ENCODE measurements around the gene ARSB. TPM values are rescaled to one million over a fixed set of nuclear protein-coding genes. Genes with fewer than 3 reads are reported as not detected.

ARSB gene
- total and polyA plus RNA-seq, 2 donors (not counting 1 experiment from before 2014, with no cell fraction given), result 4.6 to 9.8 TPM

GRCh38 chr5:78730300-78731094 lies 254.6 kb downstream of the ARSB start:
- Histone ChIP-seq H3K27ac (ENCODE audit: low read length in 2 of 2) (no peak overlapping the region), H3K27me3 (replicated peaks in 1 of 4; ENCODE audit: control extremely low read depth in 1 of 4, control insufficient read depth in 3 of 4, insufficient read depth in 4 of 4, low read length in 3 of 4) (no peaks in the 10 kb centered on the region), H2AFZ (ENCODE audit: insufficient read depth, low read depth, low read length, poor library complexity, severe bottlenecking) (no peak overlapping the region), H3K4me1 (ENCODE audit: control insufficient read depth in 2 of 2, insufficient read depth in 2 of 2, low read length in 2 of 2) (peaks cover 57 to 61% of the 10 kb centered on the region in 2 donors), H3K4me3 (ENCODE audit: control extremely low read depth in 1 of 5, extremely low read depth in 1 of 5, insufficient read depth in 1 of 5, low read depth in 2 of 5, low read length in 4 of 5) (no peak overlapping the region), H3K9me3 (ENCODE audit: control extremely low read depth in 1 of 3, control insufficient read depth in 2 of 3, insufficient read depth in 1 of 3, low read length in 2 of 3) (peaks cover 0 to 3% (median 0%) of the 10 kb centered on the region in 3 donors), H3K79me2 (ENCODE audit: control insufficient read depth, insufficient read depth, low read length) (no peaks in the 10 kb centered on the region), H3K9ac (ENCODE audit: low read length) (no peak overlapping the region), H3K36me3 (replicated peaks in 1 of 2; ENCODE audit: control extremely low read depth in 1 of 2, control insufficient read depth in 1 of 2, extremely low read depth in 1 of 2, insufficient read depth in 2 of 2, low read length in 1 of 2) (no peaks in the 10 kb centered on the region), H3K4me2 (replicated peaks; ENCODE audit: low read depth, low read length, poor library complexity, severe bottlenecking) (no peak overlapping the region), H4K20me1 (ENCODE audit: control insufficient read depth, insufficient read depth, low read length, poor library complexity, severe bottlenecking) (no peaks in the 10 kb centered on the region)
- TF ChIP-seq CTCF (IDR thresholded peaks at IDR 0.05) (no peak), EZH2 (IDR thresholded peaks at IDR 0.05; ENCODE audit: borderline replicate concordance, insufficient read depth, low read depth, low read length, poor library complexity, severe bottlenecking) (no peak)
- ATAC-seq (ENCODE audit: low read depth) (no peak), DNase-seq (no peak)
- no peaks in the 10 kb centered on the region for H3K9me3 Mint-ChIP-seq (ENCODE audit: insufficient read depth)
- 86% methylated on average over 1 of the region's 1 CpG for WGBS (ENCODE audit: insufficient coverage)
- H3K27me3 Mint-ChIP-seq, result no peaks in the 10 kb centered on the region
- H3K27ac Mint-ChIP-seq, result peak overlapping the region; percentile 75
- ChIA-PET POLR2A (interaction anchor here (0.8 kb wide), 1 partner anchor 26 kb away, joined by 3 read pairs; no protein-coding TSS in a partner anchor), CTCF (no interaction called here)
- H3K4me1 Mint-ChIP-seq, result peaks cover 72% of the 10 kb centered on the region
- H3K4me3 Mint-ChIP-seq, result no peak overlapping the region
- intact Hi-C loops (cut with micrococcal nuclease), result no loop called here
